Breast epithelium (tissue), 3 donors: ENCODE measurements around the gene CA5B.

Source experiments
- CTCF ChIP-seq, 3 donors: fragments of 450-650 bp; IDR thresholded peaks; one replicate each; pipeline ENCODE4 v1.5.1; 2016 to 2017; ENCODE audit warnings: antibody characterized with exemption in 3 of 3, mild to moderate bottlenecking in 3 of 3, moderate library complexity in 3 of 3
- POLR2A ChIP-seq: fragments of 450-650 bp; IDR thresholded peaks from one replicate; pipeline ENCODE4 v1.6.1; 2016; ENCODE audit warnings: antibody characterized with exemption, mild to moderate bottlenecking, moderate library complexity
- POLR2AphosphoS5 ChIP-seq, 3 donors: sonication (generic); formaldehyde crosslinking; IDR thresholded peaks; one replicate each; pipeline ENCODE4 v1.6.1; 2017; ENCODE audit warnings: antibody characterized with exemption in 3 of 3

GRCh38 chrX:15737959-15738902 lies at the start of gene CA5B:
- TF ChIP-seq CTCF (IDR thresholded peaks at IDR 0.05) (no peak), POLR2A (no peak), POLR2AphosphoS5 (IDR thresholded peaks at IDR 0.05) (no peak)
